Lower leg skin (tissue), 3 donors: ENCODE results near the gene CSPG4.
"Not testable (repeated sequence)": the region's sequence is repeated elsewhere in the genome, so short reads cannot be mapped to it uniquely, and the experiment has no call there.

ENCODE experiments used
- POLR2A ChIP-seq, 2 donors: fragments of 450-650 bp; IDR thresholded peaks; one replicate each; pipeline ENCODE4 v1.6.1; 2016 to 2017; ENCODE audit warnings: antibody characterized with exemption in 2 of 2, mild to moderate bottlenecking in 1 of 2, moderate library complexity in 1 of 2
- TF ChIP-seq, protein P1 (sequence below), 3 donors: fragments of 450-650 bp; IDR thresholded peaks; one replicate each; pipeline ENCODE4 v1.5.1; 2016; ENCODE audit warnings: antibody characterized with exemption in 3 of 3, mild to moderate bottlenecking in 3 of 3, moderate library complexity in 2 of 3

DNA sequence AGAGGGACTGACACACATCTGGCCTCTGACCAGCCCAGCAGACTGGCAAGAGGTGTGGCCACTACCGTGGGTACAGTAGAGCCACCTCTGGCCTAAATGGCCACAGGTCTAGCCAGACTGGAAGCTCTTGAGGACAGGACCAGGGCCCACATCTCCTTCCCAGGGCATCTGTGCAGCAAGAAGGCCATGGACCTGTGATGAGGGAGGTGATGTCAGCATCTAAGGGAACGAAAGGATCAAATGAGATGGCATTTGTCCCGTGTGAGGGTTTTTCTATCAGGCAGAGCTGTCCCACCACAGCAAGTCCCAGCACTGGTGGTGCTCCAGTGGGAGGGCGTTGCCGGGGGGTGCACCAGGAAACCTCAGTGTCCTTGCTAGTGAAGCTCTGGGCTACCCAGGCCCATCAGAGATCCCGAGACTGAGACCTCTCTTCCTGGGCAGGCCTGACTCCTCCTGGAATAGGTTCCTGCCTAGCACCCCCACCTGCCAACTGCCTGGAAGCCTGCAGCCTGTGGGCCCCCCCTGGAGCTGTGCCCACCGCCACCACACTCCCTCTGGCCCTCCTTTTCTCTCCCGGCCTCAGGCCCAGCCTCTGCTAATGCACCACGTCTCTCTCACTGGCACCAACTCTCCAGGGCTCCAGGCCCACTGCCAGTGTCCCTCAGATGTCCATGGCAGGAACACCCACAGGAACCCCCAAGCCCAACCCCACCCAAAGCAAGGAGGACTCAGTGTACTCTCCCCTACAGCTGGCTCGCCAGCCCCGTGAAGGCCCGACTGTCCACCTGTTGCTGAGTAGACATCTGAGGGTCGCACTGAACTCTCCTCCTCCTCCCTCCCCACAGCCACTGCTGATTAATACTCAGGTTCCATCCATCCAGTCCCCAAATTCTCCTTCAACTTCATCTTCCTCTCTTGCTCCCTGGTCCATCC is 11.3 kb downstream of the CSPG4 start:
- TF ChIP-seq, protein P1, sequence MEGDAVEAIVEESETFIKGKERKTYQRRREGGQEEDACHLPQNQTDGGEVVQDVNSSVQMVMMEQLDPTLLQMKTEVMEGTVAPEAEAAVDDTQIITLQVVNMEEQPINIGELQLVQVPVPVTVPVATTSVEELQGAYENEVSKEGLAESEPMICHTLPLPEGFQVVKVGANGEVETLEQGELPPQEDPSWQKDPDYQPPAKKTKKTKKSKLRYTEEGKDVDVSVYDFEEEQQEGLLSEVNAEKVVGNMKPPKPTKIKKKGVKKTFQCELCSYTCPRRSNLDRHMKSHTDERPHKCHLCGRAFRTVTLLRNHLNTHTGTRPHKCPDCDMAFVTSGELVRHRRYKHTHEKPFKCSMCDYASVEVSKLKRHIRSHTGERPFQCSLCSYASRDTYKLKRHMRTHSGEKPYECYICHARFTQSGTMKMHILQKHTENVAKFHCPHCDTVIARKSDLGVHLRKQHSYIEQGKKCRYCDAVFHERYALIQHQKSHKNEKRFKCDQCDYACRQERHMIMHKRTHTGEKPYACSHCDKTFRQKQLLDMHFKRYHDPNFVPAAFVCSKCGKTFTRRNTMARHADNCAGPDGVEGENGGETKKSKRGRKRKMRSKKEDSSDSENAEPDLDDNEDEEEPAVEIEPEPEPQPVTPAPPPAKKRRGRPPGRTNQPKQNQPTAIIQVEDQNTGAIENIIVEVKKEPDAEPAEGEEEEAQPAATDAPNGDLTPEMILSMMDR (IDR thresholded peaks at IDR 0.05), result not testable (repeated sequence)
- TF ChIP-seq POLR2A (IDR thresholded peaks at IDR 0.05), result not testable (repeated sequence)
